Kidney (tissue), 14 donors: Measurements from ENCODE around the gene CBLB. TPM values are rescaled to one million over a fixed set of nuclear protein-coding genes. Genes with fewer than 3 reads are reported as not detected.

ENCODE experiments used
- DNase-seq, 5 donors: peaks; one replicate each; pipeline ENCODE4 v3.0.0-alpha.2; 2013 to 2020
- FAIRE-seq: peaks from 2 replicates; lab custom pipeline; 2012; peaks lifted over from hg19 to GRCh38; lab: Jason Lieb, UNC
- H3K27ac ChIP-seq, 2 donors: one replicate each; pipeline ENCODE4 v1.7.0; 2013; ENCODE audit warnings: low read depth in 2 of 2, low read length in 2 of 2, inconsistent platforms in 1 of 2
- H3K27me3 ChIP-seq: one replicate; pipeline ENCODE4 v1.7.1; 2013; ENCODE audit warnings: low read length, inconsistent platforms; ENCODE audit not compliant: control insufficient read depth, insufficient read depth
- H3K36me3 ChIP-seq, 3 donors: one replicate each; pipeline versions ENCODE4 v1.7.0 to v1.7.1; 2013; ENCODE audit warnings: low read length in 3 of 3, control low read depth in 1 of 3, inconsistent platforms in 1 of 3; ENCODE audit not compliant: insufficient read depth in 3 of 3, control insufficient read depth in 2 of 3
- H3K4me1 ChIP-seq, 3 donors: one replicate each; pipeline versions ENCODE4 v1.7.0 to v1.7.1; 2013; ENCODE audit warnings: low read length in 3 of 3, inconsistent platforms in 1 of 3, low read depth in 1 of 3; ENCODE audit not compliant: control insufficient read depth in 2 of 3, insufficient read depth in 2 of 3
- H3K4me3 ChIP-seq, 3 donors: one replicate each; pipeline versions ENCODE4 v1.7.0 to v1.8.1; 2013; ENCODE audit warnings: low read length in 3 of 3, control low read depth in 1 of 3, inconsistent platforms in 1 of 3
- H3K9ac ChIP-seq, 3 donors: one replicate each; pipeline versions ENCODE4 v1.7.0 to v1.7.1; 2013; ENCODE audit warnings: low read length in 3 of 3, control low read depth in 1 of 3, inconsistent platforms in 1 of 3
- H3K9me3 ChIP-seq, 3 donors: one replicate each; pipeline versions ENCODE4 v1.7.0 to v1.7.1; 2013; ENCODE audit warnings: low read length in 3 of 3, control low read depth in 1 of 3, inconsistent platforms in 1 of 3; ENCODE audit not compliant: control insufficient read depth in 2 of 3, insufficient read depth in 1 of 3
- intact Hi-C: fragments of 100-400 bp; cut with DNase I; formaldehyde crosslinking; loops from one replicate; pipeline ENCODE4 v1.11.1; 2022
- polyA plus RNA-seq: library from polyadenylated mRNA; stranded (reverse); fragments of 350-450 nt; fragmentation: Illumina TruSeq; extraction: RNeasy Lipid Tissue Mini Kit (QIAGEN cat#74804); gene quantifications from one replicate; pipeline ENCODE4 v1.2.3, GENCODE V29; 2014; ENCODE audit warnings: low read depth, low replicate concordance; ENCODE audit not compliant: insufficient read depth
- total RNA-seq: library from RNA; stranded (reverse); fragmentation: NEBNext Ultra II Directional; extraction: Animal tissue kit (Norgen Biotek cat#: 25700); gene quantifications from one replicate; pipeline ENCODE4 v1.2.1, GENCODE V29; 2021
- TF ChIP-seq, protein P1 (sequence below): IDR thresholded peaks from 3 replicates; pipeline ENCODE4 v1.5.1; 2012; ENCODE audit warnings: mild to moderate bottlenecking, moderate library complexity, borderline replicate concordance; ENCODE audit not compliant: insufficient read depth; ENCODE audit errors: extremely low read depth
- donor health status: control.
- donor health status: control.
- donor health status: control.
- donor health status: control.
- donor health status: control.
- donor health status: DM: yes; HTN: yes; CAD: no.
- donor health status: Normal renal cell carcinoma (clear cell type).

The CBLB gene
- total and polyA plus RNA-seq, 2 donors from 2014 or later, result 7.7 to 48.4 TPM

DNA sequence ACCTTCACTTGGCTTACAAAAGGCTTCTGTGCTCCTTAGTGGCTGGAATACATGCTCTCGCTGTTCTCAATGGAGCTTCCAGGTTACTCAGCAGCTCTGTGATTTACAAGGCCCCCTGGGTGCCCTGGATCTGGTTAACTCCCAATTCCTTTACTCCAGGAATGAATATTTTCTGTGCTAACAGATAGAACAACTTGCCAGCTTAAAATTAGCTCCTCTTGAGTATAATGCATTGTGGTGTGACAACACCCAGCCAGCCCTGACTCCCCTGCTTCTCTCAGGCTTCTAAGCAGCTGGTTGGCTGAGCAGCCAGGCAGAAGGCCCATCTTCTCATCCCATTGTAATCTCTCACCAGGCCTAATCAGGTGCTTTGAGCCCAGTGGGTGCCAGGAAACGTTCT, 255.7 kb downstream of the CBLB start:
- no peak overlapping the region for H3K9ac ChIP-seq
- no peak for DNase-seq
- intact Hi-C loops, result no loop called here
- no peak overlapping the region for H3K27ac ChIP-seq
- no peaks in the 10 kb centered on the region for H3K36me3 ChIP-seq
- H3K27me3 ChIP-seq, result no peaks in the 10 kb centered on the region
- H3K4me1 ChIP-seq, result no peaks in the 10 kb centered on the region
- no peak overlapping the region for H3K4me3 ChIP-seq
- no peaks in the 10 kb centered on the region for H3K9me3 ChIP-seq
- FAIRE-seq, result no peak
- TF ChIP-seq, protein P1, sequence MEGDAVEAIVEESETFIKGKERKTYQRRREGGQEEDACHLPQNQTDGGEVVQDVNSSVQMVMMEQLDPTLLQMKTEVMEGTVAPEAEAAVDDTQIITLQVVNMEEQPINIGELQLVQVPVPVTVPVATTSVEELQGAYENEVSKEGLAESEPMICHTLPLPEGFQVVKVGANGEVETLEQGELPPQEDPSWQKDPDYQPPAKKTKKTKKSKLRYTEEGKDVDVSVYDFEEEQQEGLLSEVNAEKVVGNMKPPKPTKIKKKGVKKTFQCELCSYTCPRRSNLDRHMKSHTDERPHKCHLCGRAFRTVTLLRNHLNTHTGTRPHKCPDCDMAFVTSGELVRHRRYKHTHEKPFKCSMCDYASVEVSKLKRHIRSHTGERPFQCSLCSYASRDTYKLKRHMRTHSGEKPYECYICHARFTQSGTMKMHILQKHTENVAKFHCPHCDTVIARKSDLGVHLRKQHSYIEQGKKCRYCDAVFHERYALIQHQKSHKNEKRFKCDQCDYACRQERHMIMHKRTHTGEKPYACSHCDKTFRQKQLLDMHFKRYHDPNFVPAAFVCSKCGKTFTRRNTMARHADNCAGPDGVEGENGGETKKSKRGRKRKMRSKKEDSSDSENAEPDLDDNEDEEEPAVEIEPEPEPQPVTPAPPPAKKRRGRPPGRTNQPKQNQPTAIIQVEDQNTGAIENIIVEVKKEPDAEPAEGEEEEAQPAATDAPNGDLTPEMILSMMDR, result no peak

GRCh38 chr3:105611304-105612192, 257.3 kb downstream of the CBLB start:
- TF ChIP-seq, protein P1, result no peak
- DNase-seq (peak in 2 of 5 donors; percentile 15 to 37), FAIRE-seq (no peak)
- H3K27me3 ChIP-seq, result no peaks in the 10 kb centered on the region
- H3K36me3 ChIP-seq, result no peaks in the 10 kb centered on the region
- no peak overlapping the region for H3K27ac ChIP-seq
- H3K4me3 ChIP-seq, result no peak overlapping the region
- intact Hi-C loops, result no loop called here
- no peak overlapping the region for H3K9ac ChIP-seq
- H3K4me1 ChIP-seq, result no peaks in the 10 kb centered on the region
- no peaks in the 10 kb centered on the region for H3K9me3 ChIP-seq

DNA sequence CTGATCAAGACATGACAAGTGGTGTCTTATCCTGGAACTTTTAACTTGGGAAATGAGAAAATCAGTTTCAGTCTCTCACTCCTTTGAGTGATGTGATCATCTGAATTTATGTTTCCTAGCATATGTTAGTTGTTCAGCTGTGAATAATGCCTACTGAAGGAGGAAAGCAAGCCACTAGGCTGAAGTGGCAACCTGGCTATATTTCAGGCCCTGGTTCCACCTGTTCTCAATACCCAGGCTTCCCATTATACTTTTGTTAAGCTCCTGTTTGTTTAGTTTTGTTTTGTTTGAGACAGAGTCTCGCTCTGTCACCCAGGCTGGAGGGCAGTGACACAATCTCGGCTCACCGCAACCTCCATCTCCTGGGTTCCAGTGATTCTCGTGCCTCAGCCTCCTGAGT, 258.3 kb downstream of the CBLB start:
- Histone ChIP-seq H3K27ac (no peak overlapping the region), H3K4me1 (no peaks in the 10 kb centered on the region)
- FAIRE-seq, result no peak

More for the DNA sequence above, 258.3 kb downstream of the CBLB start:
- Histone ChIP-seq H3K27me3 (no peaks in the 10 kb centered on the region), H3K9me3 (no peaks in the 10 kb centered on the region), H3K9ac (no peak overlapping the region), H3K36me3 (no peaks in the 10 kb centered on the region), H3K4me3 (no peak overlapping the region)
- no peak for DNase-seq
- TF ChIP-seq, protein P1, result no peak
- intact Hi-C loops, result no loop called here
